Lower leg skin (tissue), 3 donors: Measurements from ENCODE around the gene PANK4.

Experiments
- POLR2A ChIP-seq, 2 donors: fragments of 450-650 bp; IDR thresholded peaks; one replicate each; pipeline ENCODE4 v1.6.1; 2016 to 2017; ENCODE audit warnings: antibody characterized with exemption in 2 of 2, mild to moderate bottlenecking in 1 of 2, moderate library complexity in 1 of 2
- TF ChIP-seq, protein P1 (sequence below), 3 donors: fragments of 450-650 bp; IDR thresholded peaks; one replicate each; pipeline ENCODE4 v1.5.1; 2016; ENCODE audit warnings: antibody characterized with exemption in 3 of 3, mild to moderate bottlenecking in 3 of 3, moderate library complexity in 2 of 3

DNA sequence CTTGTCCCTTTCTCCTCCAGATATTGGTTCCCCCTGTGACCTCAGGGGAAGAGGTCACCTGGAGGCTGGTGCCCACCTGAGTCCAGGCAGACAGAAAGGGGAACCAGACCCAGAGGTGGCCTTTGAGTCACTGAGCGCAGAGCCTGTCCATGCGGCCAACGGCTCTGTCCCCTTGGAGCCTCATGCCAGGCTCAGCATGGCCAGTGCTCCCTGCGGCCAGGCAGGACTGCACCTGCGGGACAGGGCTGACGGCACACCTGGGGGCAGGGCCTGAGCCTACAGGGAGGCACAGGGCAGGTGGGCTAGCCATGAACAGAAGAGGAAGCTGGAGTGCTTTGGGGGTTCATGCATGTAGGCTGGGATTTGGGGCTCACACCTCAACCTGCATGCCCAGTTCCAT lies 32.5 kb upstream of the PANK4 start:
- no peak for TF ChIP-seq POLR2A (IDR thresholded peaks at IDR 0.05)
- TF ChIP-seq, protein P1, sequence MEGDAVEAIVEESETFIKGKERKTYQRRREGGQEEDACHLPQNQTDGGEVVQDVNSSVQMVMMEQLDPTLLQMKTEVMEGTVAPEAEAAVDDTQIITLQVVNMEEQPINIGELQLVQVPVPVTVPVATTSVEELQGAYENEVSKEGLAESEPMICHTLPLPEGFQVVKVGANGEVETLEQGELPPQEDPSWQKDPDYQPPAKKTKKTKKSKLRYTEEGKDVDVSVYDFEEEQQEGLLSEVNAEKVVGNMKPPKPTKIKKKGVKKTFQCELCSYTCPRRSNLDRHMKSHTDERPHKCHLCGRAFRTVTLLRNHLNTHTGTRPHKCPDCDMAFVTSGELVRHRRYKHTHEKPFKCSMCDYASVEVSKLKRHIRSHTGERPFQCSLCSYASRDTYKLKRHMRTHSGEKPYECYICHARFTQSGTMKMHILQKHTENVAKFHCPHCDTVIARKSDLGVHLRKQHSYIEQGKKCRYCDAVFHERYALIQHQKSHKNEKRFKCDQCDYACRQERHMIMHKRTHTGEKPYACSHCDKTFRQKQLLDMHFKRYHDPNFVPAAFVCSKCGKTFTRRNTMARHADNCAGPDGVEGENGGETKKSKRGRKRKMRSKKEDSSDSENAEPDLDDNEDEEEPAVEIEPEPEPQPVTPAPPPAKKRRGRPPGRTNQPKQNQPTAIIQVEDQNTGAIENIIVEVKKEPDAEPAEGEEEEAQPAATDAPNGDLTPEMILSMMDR (IDR thresholded peaks at IDR 0.05) = no peak
